ENCODE measurements around the gene SPINK13. TPM values are rescaled to one million over a fixed set of nuclear protein-coding genes. Genes with fewer than 3 reads are reported as not detected.

The SPINK13 gene
- total and polyA plus RNA-seq, 2 of the 4 experiments (the other 2 are of a cell fraction), result not detected

- no peak within 1 kb of the TSS for H3K27ac ChIP-seq (ENCODE audit: insufficient read depth, low read length)
- H2BK20ac ChIP-seq (ENCODE audit: low read depth, low read length), result no peak within 1 kb of the TSS
- in situ Hi-C loops (cut with MboI; ENCODE audit: low sequenced_read_pairs), result no loop called here
- no TSS peak for BruUV-seq (replicated peaks)
- no peak within 1 kb of the TSS for H3K14ac ChIP-seq (replicated peaks; ENCODE audit: low read depth, low read length)
- H2AK5ac ChIP-seq (ENCODE audit: low read depth, low read length), result no peak within 1 kb of the TSS
- no peak within 1 kb of the TSS for H2AFZ ChIP-seq (replicated peaks; ENCODE audit: low read length, poor library complexity)
- ChIA-PET CTCF (interaction anchor here (0.6 kb wide), 1 partner anchor 34 kb away, joined by 3 read pairs; no protein-coding TSS in a partner anchor), POLR2A (ENCODE audit: unreplicated experiment) (no interaction called here)
- no peak within 1 kb of the TSS for H3K23ac ChIP-seq (ENCODE audit: low read depth, low read length)
- WGBS, 2 experiments (ENCODE audit: extremely low coverage in 2 of 2, insufficient read length in 1 of 2), result no CpG with 5 or more reads among the region's 3 CpGs
- H4K20me1 ChIP-seq (ENCODE audit: insufficient read depth, low read length), result no peaks in the 10 kb centered on the region
- H3K4me1 ChIP-seq (ENCODE audit: control insufficient read depth, insufficient read depth, low read length), result no peaks in the 10 kb centered on the region
- H3K4me2 ChIP-seq (ENCODE audit: low read depth, low read length), result no peak within 1 kb of the TSS
- no peak within 1 kb of the TSS for H2BK120ac ChIP-seq (ENCODE audit: low read depth, low read length)
- no peak within 1 kb of the TSS for H4K91ac ChIP-seq (ENCODE audit: insufficient read depth, low read depth, low read length)
- dilution Hi-C loops (cut with HindIII; ENCODE audit: low sequenced_read_pairs, unreplicated experiment), result no loop called here
- H3K36me3 ChIP-seq (ENCODE audit: control insufficient read depth, insufficient read depth, low read length), result no peaks in the 10 kb centered on the region
- H3K9ac ChIP-seq (ENCODE audit: low read depth, low read length), result no peak within 1 kb of the TSS
- H2AK9ac ChIP-seq (replicated peaks; ENCODE audit: low read depth, low read length, poor library complexity), result no peak within 1 kb of the TSS
- no peak for TF ChIP-seq FOS (IDR thresholded peaks at IDR 0.05; ENCODE audit: low read depth, low read length)
- no peak for TF ChIP-seq RAD21 (IDR thresholded peaks at IDR 0.05; ENCODE audit: low read length)
- TF ChIP-seq RCOR1 (IDR thresholded peaks at IDR 0.05; ENCODE audit: insufficient replicate concordance, low read length), result no peak
- TF ChIP-seq MXI1 (IDR thresholded peaks at IDR 0.05; ENCODE audit: borderline replicate concordance, low read depth, low read length), result no peak
- no peak for TF ChIP-seq POLR2A (IDR thresholded peaks at IDR 0.05; ENCODE audit: low read depth, low read length)
- no peak for TF ChIP-seq CTCF (conservative IDR thresholded peaks at IDR 0.05; ENCODE audit: low read depth, low read length)
- no peak for TF ChIP-seq RFX5 (IDR thresholded peaks at IDR 0.05; ENCODE audit: low read depth, low read length)
- no peak for TF ChIP-seq MAZ (IDR thresholded peaks at IDR 0.05; ENCODE audit: borderline replicate concordance, low read depth, low read length)
- no peak for TF ChIP-seq NFE2L2 (IDR thresholded peaks at IDR 0.05; ENCODE audit: low read depth, low read length)
- TF ChIP-seq CEBPB (IDR thresholded peaks at IDR 0.05; ENCODE audit: low read depth, low read length), result no peak
- no peak for TF ChIP-seq CHD1 (IDR thresholded peaks at IDR 0.05; ENCODE audit: low read depth, low read length)
- TF ChIP-seq ELK1 (IDR thresholded peaks at IDR 0.05; ENCODE audit: borderline replicate concordance, low read depth, low read length), result no peak
- TF ChIP-seq BHLHE40 (IDR thresholded peaks at IDR 0.05; ENCODE audit: low read depth, low read length), result no peak
- no peak for TF ChIP-seq SMC3 (IDR thresholded peaks at IDR 0.05; ENCODE audit: low read depth, low read length)
- TF ChIP-seq, protein P1, sequence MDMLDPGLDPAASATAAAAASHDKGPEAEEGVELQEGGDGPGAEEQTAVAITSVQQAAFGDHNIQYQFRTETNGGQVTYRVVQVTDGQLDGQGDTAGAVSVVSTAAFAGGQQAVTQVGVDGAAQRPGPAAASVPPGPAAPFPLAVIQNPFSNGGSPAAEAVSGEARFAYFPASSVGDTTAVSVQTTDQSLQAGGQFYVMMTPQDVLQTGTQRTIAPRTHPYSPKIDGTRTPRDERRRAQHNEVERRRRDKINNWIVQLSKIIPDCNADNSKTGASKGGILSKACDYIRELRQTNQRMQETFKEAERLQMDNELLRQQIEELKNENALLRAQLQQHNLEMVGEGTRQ (IDR thresholded peaks at IDR 0.05; ENCODE audit: low read depth, low read length), result no peak
- no peak within 1 kb of the TSS for H3K56ac ChIP-seq (ENCODE audit: extremely low read depth, insufficient read depth, low read length)
- no peaks in the 10 kb centered on the region for H3K9me1 ChIP-seq (ENCODE audit: insufficient read depth, low read length)
- H3K9me3 ChIP-seq (ENCODE audit: control insufficient read depth, insufficient read depth, low read length), result no peaks in the 10 kb centered on the region
- DNase-seq (no peak), ATAC-seq (ENCODE audit: low read depth) (no peak)
- no peak within 1 kb of the TSS for H4K5ac ChIP-seq (ENCODE audit: low read depth, low read length)
- no peaks in the 10 kb centered on the region for H3K79me1 ChIP-seq (ENCODE audit: low read depth in 1 of 2, low read length in 2 of 2)
- no peak within 1 kb of the TSS for H2BK5ac ChIP-seq (ENCODE audit: low read depth, low read length, poor library complexity, severe bottlenecking)
- intact Hi-C loops (cut with micrococcal nuclease), result loop anchor here (5.0 kb wide), 1 partner anchor 113 kb away; no protein-coding TSS in a partner anchor
- H3K18ac ChIP-seq (ENCODE audit: low read depth, low read length), result no peak within 1 kb of the TSS
- H3K4me3 ChIP-seq (ENCODE audit: insufficient read depth, low read depth, low read length), result no peak within 1 kb of the TSS
- H3K4ac ChIP-seq (ENCODE audit: low read depth, low read length), result no peak within 1 kb of the TSS
- H4K8ac ChIP-seq (ENCODE audit: low read depth in 2 of 2, low read length in 2 of 2), result no peak within 1 kb of the TSS
- H2BK15ac ChIP-seq (ENCODE audit: low read depth, low read length), result no peak within 1 kb of the TSS
- no peaks in the 10 kb centered on the region for H3K27me3 ChIP-seq (ENCODE audit: control insufficient read depth, insufficient read depth, low read length)
Observed at GRCh38 chr5:148335259-148335658, 66.7 kb downstream of the SPINK13 start, which contains the start of gene SPINK9. Gene SPINK9, plus strand, starts transcription at chr5:148335559. Its CDS starts 55 bp downstream, at chr5:148335614.
